GM12878 (cell line): ENCODE results near the gene PIAS2. TPM values are rescaled to one million over a fixed set of nuclear protein-coding genes. Genes with fewer than 3 reads are reported as not detected.

Experiments used
- CHD1 ChIP-seq: IDR thresholded peaks from 2 replicates; pipeline ENCODE4 v1.6.1; 2012; ENCODE audit warnings: low read depth, low read length, improper control_type of control experiment
- CREB1 ChIP-seq: IDR thresholded peaks from 2 replicates; pipeline ENCODE4 v1.6.1; 2012; ENCODE audit warnings: low read depth, mild to moderate bottlenecking, inconsistent platforms
- CREM ChIP-seq: IDR thresholded peaks from 2 replicates; pipeline ENCODE4 v1.6.1; 2014; ENCODE audit warnings: antibody characterized with exemption, low read depth
- IKZF1 ChIP-seq: fragments of 450-650 bp; conservative IDR thresholded peaks from 2 replicates; pipeline ENCODE4 v1.6.1; 2017; ENCODE audit warnings: antibody characterized with exemption, mild to moderate bottlenecking
- IKZF2 ChIP-seq, 2 experiments: fragments of 450-650 bp; IDR thresholded peaks; 2 replicates each; pipeline ENCODE4 v1.6.1; 2017; ENCODE audit warnings: mild to moderate bottlenecking in 2 of 2, moderate library complexity in 2 of 2
- MTA2 ChIP-seq: fragments of 450-650 bp; IDR thresholded peaks from 2 replicates; pipeline ENCODE4 v1.6.1; 2016; ENCODE audit warnings: low read depth, mild to moderate bottlenecking, moderate library complexity
- MTA3 ChIP-seq: IDR thresholded peaks from 2 replicates; pipeline ENCODE4 v1.6.1; 2012; ENCODE audit warnings: low read length, inconsistent platforms, borderline replicate concordance
- MYC ChIP-seq: IDR thresholded peaks from 2 replicates; pipeline ENCODE4 v1.6.1; 2011; ENCODE audit warnings: mild to moderate bottlenecking, low read length, moderate library complexity, inconsistent platforms; ENCODE audit not compliant: insufficient read depth, insufficient replicate concordance, insufficient read length, severe bottlenecking
- PAX5 ChIP-seq: IDR thresholded peaks from 2 replicates; pipeline ENCODE4 v1.6.1; 2011; ENCODE audit warnings: low read depth, low read length, borderline replicate concordance
- RBBP5 ChIP-seq: fragments of 200-600 bp; sonication (generic); conservative IDR thresholded peaks from 2 replicates; pipeline ENCODE4 v1.6.1; 2016
- SMARCA5 ChIP-seq: fragments of 450-650 bp; IDR thresholded peaks from 2 replicates; pipeline ENCODE4 v1.6.1; 2017; ENCODE audit warnings: mild to moderate bottlenecking
- SPI1 ChIP-seq: IDR thresholded peaks from 2 replicates; pipeline ENCODE4 v1.6.1; 2011; ENCODE audit warnings: low read depth, mild to moderate bottlenecking, low read length, moderate library complexity, borderline replicate concordance; ENCODE audit not compliant: insufficient read depth
- TBL1XR1 ChIP-seq: IDR thresholded peaks from 2 replicates; pipeline ENCODE4 v1.6.1; 2012; ENCODE audit warnings: low read depth, low read length, improper control_type of control experiment
- WRNIP1 ChIP-seq: IDR thresholded peaks from 2 replicates; pipeline ENCODE4 v1.6.1; 2011; ENCODE audit warnings: low read depth, low read length, improper control_type of control experiment, borderline replicate concordance
- YY1 ChIP-seq: IDR thresholded peaks from 2 replicates; pipeline ENCODE4 v1.6.1; 2011; ENCODE audit warnings: low read depth, mild to moderate bottlenecking, low read length
- ZBED1 ChIP-seq: IDR thresholded peaks from 2 replicates; pipeline ENCODE4 v1.6.1; 2016; ENCODE audit warnings: borderline replicate concordance
- ZNF384 ChIP-seq: IDR thresholded peaks from 2 replicates; pipeline ENCODE4 v1.6.1; 2012; ENCODE audit warnings: low read depth, mild to moderate bottlenecking, low read length, improper control_type of control experiment, borderline replicate concordance
- polyA plus RNA-seq, 11 experiments: library from polyadenylated mRNA; depleted of rRNA in 4 of 11; unstranded in 6 of 11; stranded (reverse) in 5 of 11; fragments of >200 nt; fragmentation: Nextera tagmentation in 4 of 11; fragmentation: Illumina TruSeq in 1 of 11; extraction: Ambion mirVana in 4 of 11; extraction: Trizol in 1 of 11; gene quantifications; 1 replicate in 1 of 11; 2 replicates in 10 of 11; pipeline versions ENCODE4 v1.2.1 to v1.2.3, GENCODE V29; 2011 to 2016; ENCODE audit warnings: inconsistent platforms in 2 of 11, missing spikeins in 2 of 11, low read depth in 1 of 11
- total RNA-seq, 4 experiments: library from RNA; depleted of rRNA in 3 of 4; stranded (reverse); fragments of >200 nt in 3 of 4; fragmentation: Illumina TruSeq in 1 of 4; extraction: Trizol in 1 of 4; gene quantifications; 2 replicates each; pipeline versions ENCODE4 v1.2.1 to v1.2.3, GENCODE V29; 2013 to 2021

The PIAS2 gene
- total and polyA plus RNA-seq, 10 of the 15 experiments (the other 5 are each of a cell fraction or from before 2014, with no cell fraction given), result 4.0 to 31.8 (median 22.4) TPM

- TF ChIP-seq TBL1XR1 (peak; percentile 58; the same call in 1 of the 2 replicates), CREM (0 out of 2 replicates have a peak, but pooled peaks have one; percentile 50), MYC (no peak), IKZF1 (0 out of 2 replicates have a peak, but pooled peaks have one; percentile 13), YY1 (no peak), SPI1 (no peak), IKZF2 (IDR thresholded peaks at IDR 0.05) (peak; percentile 71 to 79; a peak in 3 of 4 replicates), ZBED1 (peak; percentile 50; the same call in 1 of the 2 replicates), SMARCA5 (no peak), MTA3 (no peak), PAX5 (peak; percentile 75), CHD1 (no peak), RBBP5 (no peak), ZNF384 (no peak), WRNIP1 (no peak), MTA2 (peak; percentile 93), CREB1 (0 out of 2 replicates have a peak, but pooled peaks have one; percentile 31)
- TF ChIP-seq, all 136 proteins: peak for 33
Observed at GRCh38 chr18:46892842-46893241, 24.5 kb downstream of the PIAS2 start (continued).
